Measurements from ENCODE around the gene SYP. TPM values are rescaled to one million over a fixed set of nuclear protein-coding genes. Genes with fewer than 3 reads are reported as not detected.
A peak's percentile ranks its signal among the peaks of the same experiment; 100 is the strongest.

SYP gene
- total RNA-seq, 1 donor = not detected

GRCh38 chrX:49211074-49211473 is 11.1 kb upstream of the SYP start:
- H3K4me3 ChIP-seq (ENCODE audit: low read depth, low read length) = no peak overlapping the region
- no peak for DNase-seq (ENCODE audit: low read depth)
- no peak for TF ChIP-seq CTCF (IDR thresholded peaks at IDR 0.05; ENCODE audit: insufficient read depth, low read depth, low read length)

GRCh38 chrX:49210406-49210805 is 10.4 kb upstream of the SYP start:
- no peak overlapping the region for H3K4me3 ChIP-seq (ENCODE audit: low read depth, low read length)
- TF ChIP-seq CTCF (IDR thresholded peaks at IDR 0.05; ENCODE audit: insufficient read depth, low read depth, low read length) = no peak
- no peak for DNase-seq (ENCODE audit: low read depth)

GRCh38 chrX:49209434-49210251 is 9.7 kb upstream of the SYP start:
- H3K4me3 ChIP-seq (ENCODE audit: low read depth, low read length) = no peak overlapping the region
- DNase-seq (ENCODE audit: low read depth) = peak; percentile 0
- TF ChIP-seq CTCF (IDR thresholded peaks at IDR 0.05; ENCODE audit: insufficient read depth, low read depth, low read length) = no peak

- no peak for DNase-seq (ENCODE audit: low read depth)
- H3K4me3 ChIP-seq (ENCODE audit: low read depth, low read length) = no peak overlapping the region
- no peak for TF ChIP-seq CTCF (IDR thresholded peaks at IDR 0.05; ENCODE audit: insufficient read depth, low read depth, low read length)
Measured at GRCh38 chrX:49208399-49208798, 8.4 kb upstream of the SYP start.

- no peak for DNase-seq (ENCODE audit: low read depth)
- no peak for TF ChIP-seq CTCF (IDR thresholded peaks at IDR 0.05; ENCODE audit: insufficient read depth, low read depth, low read length)
Measured at GRCh38 chrX:49206543-49206942, 6.5 kb upstream of the SYP start.

GRCh38 chrX:49205443-49205842 is 5.5 kb upstream of the SYP start:
- no peak for DNase-seq (ENCODE audit: low read depth)
- TF ChIP-seq CTCF (IDR thresholded peaks at IDR 0.05; ENCODE audit: insufficient read depth, low read depth, low read length) = no peak
- H3K4me3 ChIP-seq (ENCODE audit: low read depth, low read length) = no peak overlapping the region

More at GRCh38 chrX:49206543-49206942, 6.5 kb upstream of the SYP start:
- no peak overlapping the region for H3K4me3 ChIP-seq (ENCODE audit: low read depth, low read length)

- TF ChIP-seq CTCF (IDR thresholded peaks at IDR 0.05; ENCODE audit: insufficient read depth, low read depth, low read length) = no peak
- no peak overlapping the region for H3K4me3 ChIP-seq (ENCODE audit: low read depth, low read length)
- DNase-seq (ENCODE audit: low read depth) = no peak
Measured at GRCh38 chrX:49204709-49205108, 4.7 kb upstream of the SYP start.
